HFF-Myc (cell line): Measurements from ENCODE around the gene SUPT16H.
"Not testable (repeated sequence)": the region's sequence is repeated elsewhere in the genome, so short reads cannot be mapped to it uniquely, and the experiment has no call there.

Experiments used
- DNase-seq: peaks from one replicate; pipeline ENCODE4 v3.0.0-alpha.2; 2011; ENCODE audit warnings: low read depth; ENCODE audit errors: extremely low read depth
- H3K4me3 ChIP-seq: replicated peaks from 2 replicates; pipeline ENCODE4 v1.5.1; 2011; ENCODE audit warnings: low read depth, mild to moderate bottlenecking, control low read depth, low read length
- CTCF ChIP-seq: IDR thresholded peaks from 2 replicates; pipeline ENCODE4 v1.5.1; 2012; ENCODE audit warnings: mild to moderate bottlenecking, low read depth, low read length, control low read depth; ENCODE audit errors: missing control alignments

The SUPT16H gene

GRCh38 chr14:21308132-21308478, 75.7 kb downstream of the SUPT16H start:
- TF ChIP-seq CTCF = no peak
- DNase-seq = no peak
- H3K4me3 ChIP-seq = no peak overlapping the region

- no peak overlapping the region for H3K4me3 ChIP-seq
- no peak for TF ChIP-seq CTCF
- no peak for DNase-seq
These were observed 76.2 kb downstream of the SUPT16H start for GRCh38 chr14:21307637-21308036.

GRCh38 chr14:21302836-21303140, 81.0 kb downstream of the SUPT16H start:
- not testable (repeated sequence) for H3K4me3 ChIP-seq, DNase-seq

GRCh38 chr14:21302013-21302835, 81.6 kb downstream of the SUPT16H start:
- H3K4me3 ChIP-seq = no peak overlapping the region
- TF ChIP-seq CTCF = no peak
- no peak for DNase-seq
